ENCODE measurements around the gene MYO3B.

DNA sequence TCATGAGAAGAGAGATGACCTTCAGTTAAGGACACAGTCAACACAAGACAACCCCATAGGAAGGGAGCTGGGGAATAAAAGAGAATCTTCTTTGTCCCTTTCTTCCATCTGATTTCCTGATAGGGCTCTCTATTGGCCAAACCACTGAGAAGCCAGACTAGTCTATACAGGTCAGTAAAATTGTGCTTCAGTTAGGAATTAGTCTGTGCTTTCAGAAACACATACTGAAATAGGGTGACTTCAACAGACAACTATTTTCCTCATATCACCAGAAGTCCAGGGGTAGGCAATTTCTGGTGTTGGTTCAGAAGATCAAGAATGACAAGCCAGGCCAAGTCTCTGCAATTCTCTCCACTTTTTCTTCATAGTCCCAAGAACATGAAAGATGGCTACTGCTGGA lies 385.5 kb downstream of the MYO3B start:
- TF ChIP-seq, protein P1, sequence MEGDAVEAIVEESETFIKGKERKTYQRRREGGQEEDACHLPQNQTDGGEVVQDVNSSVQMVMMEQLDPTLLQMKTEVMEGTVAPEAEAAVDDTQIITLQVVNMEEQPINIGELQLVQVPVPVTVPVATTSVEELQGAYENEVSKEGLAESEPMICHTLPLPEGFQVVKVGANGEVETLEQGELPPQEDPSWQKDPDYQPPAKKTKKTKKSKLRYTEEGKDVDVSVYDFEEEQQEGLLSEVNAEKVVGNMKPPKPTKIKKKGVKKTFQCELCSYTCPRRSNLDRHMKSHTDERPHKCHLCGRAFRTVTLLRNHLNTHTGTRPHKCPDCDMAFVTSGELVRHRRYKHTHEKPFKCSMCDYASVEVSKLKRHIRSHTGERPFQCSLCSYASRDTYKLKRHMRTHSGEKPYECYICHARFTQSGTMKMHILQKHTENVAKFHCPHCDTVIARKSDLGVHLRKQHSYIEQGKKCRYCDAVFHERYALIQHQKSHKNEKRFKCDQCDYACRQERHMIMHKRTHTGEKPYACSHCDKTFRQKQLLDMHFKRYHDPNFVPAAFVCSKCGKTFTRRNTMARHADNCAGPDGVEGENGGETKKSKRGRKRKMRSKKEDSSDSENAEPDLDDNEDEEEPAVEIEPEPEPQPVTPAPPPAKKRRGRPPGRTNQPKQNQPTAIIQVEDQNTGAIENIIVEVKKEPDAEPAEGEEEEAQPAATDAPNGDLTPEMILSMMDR (IDR thresholded peaks at IDR 0.05) = no peak
- no peak for TF ChIP-seq POLR2A (IDR thresholded peaks at IDR 0.05)
